Measurements from ENCODE around the gene OCIAD2. TPM values are rescaled to one million over a fixed set of nuclear protein-coding genes. Genes with fewer than 3 reads are reported as not detected.
"Not testable (repeated sequence)": the region's sequence is repeated elsewhere in the genome, so short reads cannot be mapped to it uniquely, and the experiment has no call there.

OCIAD2 gene
- total RNA-seq, 1 experiment from 2014 or later: 166 TPM

DNA sequence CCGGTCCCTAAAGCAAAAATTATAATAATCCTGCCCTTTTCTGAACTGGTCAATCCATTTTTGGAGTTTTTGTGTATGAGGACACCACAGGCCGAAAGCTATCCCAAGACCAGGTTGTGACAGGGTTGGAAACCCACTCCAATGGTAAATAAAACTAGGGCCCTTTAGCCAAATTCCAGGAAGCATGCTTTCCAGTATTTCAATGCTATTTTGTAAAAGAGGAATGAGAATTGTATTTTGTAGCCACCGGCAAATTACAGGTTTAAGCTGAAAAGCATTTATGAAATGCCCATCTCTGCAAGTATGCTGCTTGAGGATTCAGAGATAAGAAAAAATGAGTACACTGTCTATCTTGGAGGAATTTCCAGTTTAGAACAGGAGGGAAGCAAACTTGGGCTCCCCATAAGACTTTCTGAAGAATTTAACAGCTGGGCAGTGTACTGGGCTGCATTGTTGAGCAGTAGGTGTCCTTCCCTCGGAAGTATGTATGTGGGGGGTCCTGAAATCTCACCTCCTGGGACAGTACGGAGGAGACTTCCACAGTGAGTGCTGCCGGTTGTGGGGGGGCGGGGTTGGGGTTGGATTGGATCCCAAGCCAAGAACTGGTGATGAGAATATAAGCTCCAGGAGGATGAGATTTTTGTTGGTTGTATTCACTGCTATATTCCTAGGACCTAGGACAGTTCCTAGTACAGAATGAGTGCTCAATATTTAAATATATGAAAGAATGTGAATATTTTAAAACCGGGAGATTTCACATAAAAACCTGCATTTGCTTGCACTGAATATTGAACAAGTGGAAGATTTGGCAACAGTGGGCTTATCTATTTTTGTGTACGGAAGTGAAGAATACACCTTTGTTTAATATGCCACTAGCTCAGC lies 26.8 kb downstream of the OCIAD2 start:
- ChIA-PET CTCF (no interaction called here), POLR2A (ENCODE audit: low non-redundant PET) (interaction anchor here (0.7 kb wide), 1 partner anchor 11 kb away, joined by 3 read pairs; no protein-coding TSS in a partner anchor)
- Histone ChIP-seq H3K27ac (ENCODE audit: low read depth, low read length, poor library complexity, severe bottlenecking) (no peak overlapping the region), H3K27me3 (replicated peaks; ENCODE audit: insufficient read depth, low read depth, low read length, poor library complexity) (no peaks in the 10 kb centered on the region), H3K9me3 (ENCODE audit: low read depth, low read length, poor library complexity, severe bottlenecking) (no peaks in the 10 kb centered on the region), H3K36me3 (ENCODE audit: insufficient read depth, low read length, poor library complexity, severe bottlenecking) (no peaks in the 10 kb centered on the region), H3K4me3 (ENCODE audit: low read depth, low read length, poor library complexity, severe bottlenecking) (no peak overlapping the region), H3K4me1 (ENCODE audit: insufficient read depth, low read length, poor library complexity, severe bottlenecking) (no peaks in the 10 kb centered on the region)
- TF ChIP-seq EZH2 (IDR thresholded peaks at IDR 0.05; ENCODE audit: borderline replicate concordance, low read depth, low read length, poor library complexity, severe bottlenecking): no peak
- TF ChIP-seq, protein P1, sequence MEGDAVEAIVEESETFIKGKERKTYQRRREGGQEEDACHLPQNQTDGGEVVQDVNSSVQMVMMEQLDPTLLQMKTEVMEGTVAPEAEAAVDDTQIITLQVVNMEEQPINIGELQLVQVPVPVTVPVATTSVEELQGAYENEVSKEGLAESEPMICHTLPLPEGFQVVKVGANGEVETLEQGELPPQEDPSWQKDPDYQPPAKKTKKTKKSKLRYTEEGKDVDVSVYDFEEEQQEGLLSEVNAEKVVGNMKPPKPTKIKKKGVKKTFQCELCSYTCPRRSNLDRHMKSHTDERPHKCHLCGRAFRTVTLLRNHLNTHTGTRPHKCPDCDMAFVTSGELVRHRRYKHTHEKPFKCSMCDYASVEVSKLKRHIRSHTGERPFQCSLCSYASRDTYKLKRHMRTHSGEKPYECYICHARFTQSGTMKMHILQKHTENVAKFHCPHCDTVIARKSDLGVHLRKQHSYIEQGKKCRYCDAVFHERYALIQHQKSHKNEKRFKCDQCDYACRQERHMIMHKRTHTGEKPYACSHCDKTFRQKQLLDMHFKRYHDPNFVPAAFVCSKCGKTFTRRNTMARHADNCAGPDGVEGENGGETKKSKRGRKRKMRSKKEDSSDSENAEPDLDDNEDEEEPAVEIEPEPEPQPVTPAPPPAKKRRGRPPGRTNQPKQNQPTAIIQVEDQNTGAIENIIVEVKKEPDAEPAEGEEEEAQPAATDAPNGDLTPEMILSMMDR (conservative IDR thresholded peaks at IDR 0.05; ENCODE audit: low read depth, low read length): no peak
- BruUV-seq (replicated peaks): no TSS peak
- intact Hi-C loops (cut with micrococcal nuclease; ENCODE audit: unreplicated experiment): loop anchor here (5.0 kb wide), 1 partner anchor 82 kb away; no protein-coding TSS in a partner anchor
- peak; percentile 63 for DNase-seq (ENCODE audit: low spot score)

DNA sequence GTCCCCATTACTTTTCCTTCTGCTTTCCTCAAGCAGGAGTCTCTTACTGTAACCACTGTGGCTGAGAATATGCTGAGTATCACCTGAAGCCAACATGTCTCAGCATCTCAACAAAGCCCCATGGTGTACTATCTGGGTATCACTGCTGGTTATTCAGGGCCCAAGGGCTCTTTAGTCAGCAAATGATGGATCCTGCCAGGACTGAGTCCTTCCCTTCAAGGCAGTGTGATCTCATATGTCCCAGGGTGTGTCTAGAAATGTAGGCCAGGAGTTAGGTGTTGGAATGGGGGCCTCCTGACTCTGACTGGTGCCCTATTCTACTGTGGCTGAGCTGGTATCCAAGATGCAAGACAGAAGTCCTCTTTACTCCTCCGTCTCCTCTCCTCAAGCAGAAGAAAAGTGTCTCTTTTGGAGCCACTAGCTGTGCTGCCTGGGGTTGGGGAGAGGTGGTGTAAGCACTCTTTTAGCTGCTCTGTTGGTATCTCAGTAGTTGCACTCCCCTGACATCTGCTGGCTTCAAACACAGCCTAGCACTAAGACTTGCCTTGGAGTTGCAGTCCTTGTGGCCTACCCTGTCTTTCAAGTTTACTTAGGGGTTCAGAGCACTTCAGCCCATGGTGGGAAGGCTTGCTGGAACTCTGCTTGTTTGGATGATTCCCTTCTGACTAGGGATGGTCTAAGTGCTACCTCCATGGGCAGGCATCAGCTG lies 28.6 kb downstream of the OCIAD2 start:
- no peak for DNase-seq (ENCODE audit: low spot score)
- POLR2A ChIA-PET (ENCODE audit: low non-redundant PET): no interaction called here
- intact Hi-C loops (cut with micrococcal nuclease; ENCODE audit: unreplicated experiment): loop anchor here (5.0 kb wide), 1 partner anchor 84 kb away; no protein-coding TSS in a partner anchor
- Histone ChIP-seq H3K27ac (ENCODE audit: low read depth, low read length, poor library complexity, severe bottlenecking) (no peak overlapping the region), H3K27me3 (replicated peaks; ENCODE audit: insufficient read depth, low read depth, low read length, poor library complexity) (no peaks in the 10 kb centered on the region), H3K4me3 (ENCODE audit: low read depth, low read length, poor library complexity, severe bottlenecking) (no peak overlapping the region), H3K9me3 (ENCODE audit: low read depth, low read length, poor library complexity, severe bottlenecking) (no peaks in the 10 kb centered on the region), H3K36me3 (ENCODE audit: insufficient read depth, low read length, poor library complexity, severe bottlenecking) (no peaks in the 10 kb centered on the region), H3K4me1 (ENCODE audit: insufficient read depth, low read length, poor library complexity, severe bottlenecking) (no peaks in the 10 kb centered on the region)
- no TSS peak for BruUV-seq (replicated peaks)
- CTCF ChIA-PET: no interaction called here
- TF ChIP-seq, protein P1 (conservative IDR thresholded peaks at IDR 0.05; ENCODE audit: low read depth, low read length): no peak
- TF ChIP-seq EZH2 (IDR thresholded peaks at IDR 0.05; ENCODE audit: borderline replicate concordance, low read depth, low read length, poor library complexity, severe bottlenecking): no peak

DNA sequence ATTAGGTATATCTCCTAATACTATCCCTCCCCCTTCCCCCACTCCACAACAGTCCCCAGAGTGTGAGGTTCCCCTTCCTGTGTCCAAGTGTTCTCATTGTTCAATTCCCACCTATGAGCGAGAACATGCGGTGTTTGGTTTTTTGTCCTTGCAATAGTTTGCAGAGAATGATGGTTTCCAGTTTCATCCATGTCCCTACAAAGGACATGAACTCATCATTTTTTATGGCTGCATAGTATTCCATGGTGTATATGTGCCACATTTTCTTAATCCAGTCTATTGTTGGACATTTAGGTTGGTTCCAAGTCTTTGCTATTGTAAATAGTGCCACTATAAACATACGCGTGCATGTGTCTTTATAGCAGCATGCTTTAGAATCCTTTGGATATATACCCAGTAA lies 41.9 kb downstream of the OCIAD2 start:
- H3K27ac ChIP-seq (ENCODE audit: low read depth, low read length, poor library complexity, severe bottlenecking); H3K4me3 ChIP-seq (ENCODE audit: low read depth, low read length, poor library complexity, severe bottlenecking); H3K27me3 ChIP-seq (replicated peaks; ENCODE audit: insufficient read depth, low read depth, low read length, poor library complexity); H3K4me1 ChIP-seq (ENCODE audit: insufficient read depth, low read length, poor library complexity, severe bottlenecking); BruUV-seq (replicated peaks); CTCF ChIA-PET; intact Hi-C loops (cut with micrococcal nuclease; ENCODE audit: unreplicated experiment); POLR2A ChIA-PET (ENCODE audit: low non-redundant PET); H3K9me3 ChIP-seq (ENCODE audit: low read depth, low read length, poor library complexity, severe bottlenecking); DNase-seq (ENCODE audit: low spot score): not testable (repeated sequence)
- peaks cover 11% of the 10 kb centered on the region for H3K36me3 ChIP-seq (ENCODE audit: insufficient read depth, low read length, poor library complexity, severe bottlenecking)
